Measurements from ENCODE around the gene FBXW7.

DNA sequence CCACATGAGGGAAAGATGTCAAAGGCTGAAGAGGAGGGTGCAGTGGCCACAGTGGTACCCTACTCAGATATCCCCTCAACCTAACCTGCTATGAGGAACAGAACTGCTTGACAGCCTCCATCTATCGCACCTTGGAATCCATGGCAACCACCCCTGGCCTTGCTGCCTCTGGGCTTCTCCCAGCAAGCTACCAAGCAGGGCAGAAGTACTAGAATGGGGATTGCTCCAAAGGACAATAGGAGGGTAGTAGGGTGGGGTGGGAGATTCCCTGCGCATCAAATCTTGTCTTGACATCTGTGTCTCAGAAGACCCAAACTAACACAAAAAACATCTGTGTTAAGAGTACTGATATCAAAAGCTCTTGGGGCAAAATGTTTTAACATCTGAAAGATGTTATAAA, 118.2 kb downstream of the FBXW7 start:
- no peak for TF ChIP-seq POLR2A (IDR thresholded peaks at IDR 0.05; ENCODE audit: low read depth, low read length)
- no peak for TF ChIP-seq POLR2AphosphoS5 (IDR thresholded peaks at IDR 0.05; ENCODE audit: low read depth, low read length)
- no peak for TF ChIP-seq TAF1 (IDR thresholded peaks at IDR 0.05; ENCODE audit: low read depth, low read length)
- no peak for TF ChIP-seq SPI1 (IDR thresholded peaks at IDR 0.05; ENCODE audit: low read depth, low read length)

All from GM12891 (cell line).